GM19099 (cell line): Measurements from ENCODE around the gene NEB.

Experiments used
- POLR2A ChIP-seq: IDR thresholded peaks from 3 replicates; pipeline ENCODE4 v1.6.1; 2011; ENCODE audit warnings: low read depth; ENCODE audit not compliant: insufficient read length; ENCODE audit errors: extremely low read depth

NEB gene

GRCh38 chr2:151556121-151556520 lies 178.2 kb downstream of the NEB start:
- no peak for TF ChIP-seq POLR2A

GRCh38 chr2:151552287-151552686 lies 182.0 kb downstream of the NEB start:
- no peak for TF ChIP-seq POLR2A

GRCh38 chr2:151551556-151551955 lies 182.7 kb downstream of the NEB start:
- no peak for TF ChIP-seq POLR2A

GRCh38 chr2:151549191-151549590 lies 185.1 kb downstream of the NEB start:
- TF ChIP-seq POLR2A = no peak

GRCh38 chr2:151544449-151544848 lies 189.8 kb downstream of the NEB start:
- no peak for TF ChIP-seq POLR2A

GRCh38 chr2:151543876-151544275 lies 190.4 kb downstream of the NEB start:
- TF ChIP-seq POLR2A = no peak

GRCh38 chr2:151534001-151534400 lies 200.3 kb downstream of the NEB start:
- TF ChIP-seq POLR2A = no peak

GRCh38 chr2:151533127-151533526 lies 201.1 kb downstream of the NEB start:
- no peak for TF ChIP-seq POLR2A

GRCh38 chr2:151526572-151527090 lies 207.6 kb downstream of the NEB start:
- no peak for TF ChIP-seq POLR2A

GRCh38 chr2:151525821-151526373 lies 208.4 kb downstream of the NEB start:
- TF ChIP-seq POLR2A = no peak

GRCh38 chr2:151523850-151524249 lies 210.4 kb downstream of the NEB start:
- no peak for TF ChIP-seq POLR2A

GRCh38 chr2:151522556-151522955 lies 211.7 kb downstream of the NEB start:
- TF ChIP-seq POLR2A = no peak

- TF ChIP-seq POLR2A = no peak
Measured at GRCh38 chr2:151520976-151521375, 213.3 kb downstream of the NEB start.

GRCh38 chr2:151518802-151519201 lies 215.5 kb downstream of the NEB start:
- TF ChIP-seq POLR2A = no peak

- TF ChIP-seq POLR2A = no peak
Measured at GRCh38 chr2:151508519-151508918, 225.8 kb downstream of the NEB start.

- TF ChIP-seq POLR2A = no peak
Measured at GRCh38 chr2:151506170-151506569, 228.1 kb downstream of the NEB start.

- no peak for TF ChIP-seq POLR2A
Measured at GRCh38 chr2:151498178-151498577, 236.1 kb downstream of the NEB start.

- TF ChIP-seq POLR2A = no peak
Measured at GRCh38 chr2:151491496-151491895, 242.8 kb downstream of the NEB start.

GRCh38 chr2:151490276-151490675 lies 244.0 kb downstream of the NEB start:
- TF ChIP-seq POLR2A = no peak
